Mucosa of descending colon (tissue), 3 donors: ENCODE data around the gene ADAM22. TPM values are rescaled to one million over a fixed set of nuclear protein-coding genes. Genes with fewer than 3 reads are reported as not detected.
A peak's percentile ranks its signal among the peaks of the same experiment; 100 is the strongest.

Experiments
- ATAC-seq: fragments of 200-7000 bp; cut with Tn5 transposase; one replicate; pipeline ENCODE4 v1.9.1; 2020; ENCODE audit warnings: mild to moderate bottlenecking, moderate library complexity
- DNase-seq, 3 donors: peaks; one replicate each; pipeline ENCODE4 v3.0.0-alpha.2; 2020
- H3K36me3 ChIP-seq: fragments of 200-600 bp; one replicate; pipeline ENCODE4 v1.8.0; 2021; ENCODE audit warnings: low read depth, mild to moderate bottlenecking
- H3K4me1 ChIP-seq: fragments of 200-600 bp; one replicate; pipeline ENCODE4 v1.8.0; 2021; ENCODE audit warnings: low read depth, mild to moderate bottlenecking
- H3K4me3 ChIP-seq: fragments of 200-600 bp; one replicate; pipeline ENCODE4 v1.8.0; 2021; ENCODE audit warnings: mild to moderate bottlenecking
- H3K9me3 ChIP-seq: fragments of 200-600 bp; one replicate; pipeline ENCODE4 v1.8.0; 2021; ENCODE audit warnings: mild to moderate bottlenecking
- intact Hi-C, 2 donors: fragments of 100-400 bp; cut with DNase I in 1 of 2; cut with micrococcal nuclease in 1 of 2; formaldehyde crosslinking; loops; one replicate each; pipeline versions ENCODE4 v1.11.0 to v1.11.1; 2022; cut with DNase I, micrococcal nuclease
- total RNA-seq, 3 donors: library from RNA; stranded (reverse); fragmentation: NEBNext Ultra II Directional in 2 of 3; extraction: Animal tissue kit (Norgen Biotek cat#: 25700) in 2 of 3; gene quantifications; one replicate each; pipeline versions ENCODE4 v1.2.1 to v1.2.4, GENCODE V29; 2021 to 2023
- TF ChIP-seq, protein P1 (sequence below): fragments of 200-600 bp; IDR thresholded peaks from one replicate; pipeline ENCODE4 v1.8.0; 2022; ENCODE audit warnings: antibody characterized with exemption, mild to moderate bottlenecking
- donor health status: DM: no; HTN: no; CAD: no; lungs with moderate emphysema.
- donor health status: DM: no; HTN: no; CAD: no.
- donor health status: DM: no; HTN: yes; CAD: no.

The ADAM22 gene
- total RNA-seq, 3 donors from 2014 or later = 1.8 to 4.6 (median 3.7) TPM

DNA sequence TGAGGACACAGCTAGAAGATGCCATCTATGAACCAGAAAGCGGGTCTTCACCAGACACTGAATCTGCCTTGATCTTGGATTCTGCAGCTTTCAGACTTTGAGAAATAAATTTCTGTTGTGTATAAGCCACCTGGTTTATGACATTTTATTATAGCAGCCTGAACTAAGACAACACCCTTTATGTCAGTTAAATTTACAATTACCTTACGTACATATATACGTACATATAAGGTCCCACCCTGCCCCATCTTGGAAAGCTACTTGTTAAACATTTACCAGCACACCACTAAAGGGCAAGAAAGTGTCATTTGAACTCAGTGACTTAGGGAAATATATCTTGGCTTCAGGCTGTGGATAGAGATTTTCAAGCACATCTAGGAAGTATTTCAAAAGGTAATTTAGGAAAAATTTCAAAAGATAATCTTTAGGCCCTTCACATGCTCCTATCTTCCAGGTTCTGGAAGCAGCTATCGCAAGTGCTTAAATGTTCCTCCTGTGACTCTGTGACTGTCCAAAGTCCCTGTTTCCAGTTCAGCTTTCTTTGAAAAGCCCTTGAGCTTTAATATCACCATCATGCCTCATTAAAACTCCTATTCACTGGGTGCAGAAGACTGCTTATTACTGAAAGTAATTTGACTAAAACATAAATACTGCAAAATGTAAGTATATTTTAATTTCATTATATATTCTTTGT lies 295.4 kb downstream of the ADAM22 start:
- TF ChIP-seq, protein P1, sequence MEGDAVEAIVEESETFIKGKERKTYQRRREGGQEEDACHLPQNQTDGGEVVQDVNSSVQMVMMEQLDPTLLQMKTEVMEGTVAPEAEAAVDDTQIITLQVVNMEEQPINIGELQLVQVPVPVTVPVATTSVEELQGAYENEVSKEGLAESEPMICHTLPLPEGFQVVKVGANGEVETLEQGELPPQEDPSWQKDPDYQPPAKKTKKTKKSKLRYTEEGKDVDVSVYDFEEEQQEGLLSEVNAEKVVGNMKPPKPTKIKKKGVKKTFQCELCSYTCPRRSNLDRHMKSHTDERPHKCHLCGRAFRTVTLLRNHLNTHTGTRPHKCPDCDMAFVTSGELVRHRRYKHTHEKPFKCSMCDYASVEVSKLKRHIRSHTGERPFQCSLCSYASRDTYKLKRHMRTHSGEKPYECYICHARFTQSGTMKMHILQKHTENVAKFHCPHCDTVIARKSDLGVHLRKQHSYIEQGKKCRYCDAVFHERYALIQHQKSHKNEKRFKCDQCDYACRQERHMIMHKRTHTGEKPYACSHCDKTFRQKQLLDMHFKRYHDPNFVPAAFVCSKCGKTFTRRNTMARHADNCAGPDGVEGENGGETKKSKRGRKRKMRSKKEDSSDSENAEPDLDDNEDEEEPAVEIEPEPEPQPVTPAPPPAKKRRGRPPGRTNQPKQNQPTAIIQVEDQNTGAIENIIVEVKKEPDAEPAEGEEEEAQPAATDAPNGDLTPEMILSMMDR = no peak

DNA sequence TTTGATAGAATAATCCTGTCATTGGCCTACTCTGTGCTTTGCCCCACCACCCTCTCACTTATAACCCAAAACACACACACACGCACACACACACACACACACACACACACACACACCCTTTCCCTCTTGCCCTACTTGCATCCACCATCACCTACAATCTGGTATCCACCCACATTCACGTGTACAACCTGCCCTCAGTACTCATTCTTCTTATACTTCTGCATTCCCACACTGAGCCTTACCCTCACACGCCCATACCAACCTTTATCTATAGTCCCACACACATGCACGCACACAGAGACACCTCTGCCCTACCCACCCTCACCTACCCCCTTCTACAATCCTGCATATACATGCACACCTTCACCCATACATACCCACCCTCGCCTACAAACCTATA lies 296.6 kb downstream of the ADAM22 start:
- intact Hi-C loops = no loop called here
- Histone ChIP-seq H3K9me3 (no peaks in the 10 kb centered on the region), H3K36me3 (no peaks in the 10 kb centered on the region), H3K4me3 (no peak overlapping the region), H3K4me1 (peaks cover 7% of the 10 kb centered on the region)
- TF ChIP-seq, protein P1 = no peak
- DNase-seq = peak in 2 of 3 donors; percentile 41 to 64
- ATAC-seq = peak; percentile 60

More for the DNA sequence above, 295.4 kb downstream of the ADAM22 start:
- Histone ChIP-seq H3K4me3 (no peak overlapping the region), H3K4me1 (peaks cover 7% of the 10 kb centered on the region), H3K36me3 (no peaks in the 10 kb centered on the region), H3K9me3 (no peaks in the 10 kb centered on the region)
- ATAC-seq = peak; percentile 75
- intact Hi-C loops = no loop called here
- DNase-seq = peak in 1 of 3 donors; percentile 83

DNA sequence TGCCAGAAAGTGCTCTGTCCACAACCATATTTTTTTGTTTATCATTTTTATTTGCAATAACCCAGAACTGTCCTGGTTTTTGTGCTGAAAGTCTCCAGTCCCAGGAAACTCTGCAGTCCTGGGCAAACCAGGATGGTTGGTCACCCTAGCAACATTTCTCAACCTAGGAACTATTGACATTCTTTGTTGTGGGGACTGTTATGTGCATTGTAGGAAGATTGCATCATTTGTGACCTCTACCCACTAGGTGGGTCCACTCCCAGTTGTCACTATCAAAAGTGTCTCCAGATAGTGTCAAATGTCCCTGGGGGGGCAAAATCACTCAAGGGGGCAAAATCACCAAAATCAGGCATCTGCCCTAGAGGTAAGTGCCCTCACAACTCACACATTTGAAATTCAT lies 299.8 kb downstream of the ADAM22 start:
- ATAC-seq (no peak), DNase-seq (no peak)
- Histone ChIP-seq H3K4me1 (no peaks in the 10 kb centered on the region), H3K9me3 (no peaks in the 10 kb centered on the region), H3K36me3 (no peaks in the 10 kb centered on the region), H3K4me3 (no peak overlapping the region)
- TF ChIP-seq, protein P1 = no peak
- intact Hi-C loops = no loop called here

DNA sequence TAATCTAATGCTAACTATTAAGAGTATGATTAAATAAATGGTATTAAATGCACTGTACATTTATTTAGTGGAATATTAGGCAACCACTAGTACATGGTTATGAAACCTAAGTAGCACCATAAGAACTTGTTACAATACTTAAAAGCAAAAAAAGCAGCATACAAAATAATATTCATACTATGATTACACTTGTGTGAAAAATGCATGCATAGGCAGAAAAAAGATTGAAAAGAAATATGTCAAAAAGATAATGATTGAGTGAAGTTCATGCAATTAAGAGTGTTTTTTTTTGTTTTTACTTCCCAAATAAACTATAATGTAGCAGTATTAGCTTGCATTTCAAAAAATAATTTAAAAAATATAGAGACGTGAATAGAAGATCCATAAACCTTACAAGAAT lies 305.8 kb downstream of the ADAM22 start:
- ATAC-seq (no peak), DNase-seq (no peak)
- no peaks in the 10 kb centered on the region for H3K9me3 ChIP-seq
- H3K36me3 ChIP-seq = no peaks in the 10 kb centered on the region
- H3K4me1 ChIP-seq = no peaks in the 10 kb centered on the region
- intact Hi-C loops = no loop called here
- H3K4me3 ChIP-seq = no peak overlapping the region
- TF ChIP-seq, protein P1 = no peak

DNA sequence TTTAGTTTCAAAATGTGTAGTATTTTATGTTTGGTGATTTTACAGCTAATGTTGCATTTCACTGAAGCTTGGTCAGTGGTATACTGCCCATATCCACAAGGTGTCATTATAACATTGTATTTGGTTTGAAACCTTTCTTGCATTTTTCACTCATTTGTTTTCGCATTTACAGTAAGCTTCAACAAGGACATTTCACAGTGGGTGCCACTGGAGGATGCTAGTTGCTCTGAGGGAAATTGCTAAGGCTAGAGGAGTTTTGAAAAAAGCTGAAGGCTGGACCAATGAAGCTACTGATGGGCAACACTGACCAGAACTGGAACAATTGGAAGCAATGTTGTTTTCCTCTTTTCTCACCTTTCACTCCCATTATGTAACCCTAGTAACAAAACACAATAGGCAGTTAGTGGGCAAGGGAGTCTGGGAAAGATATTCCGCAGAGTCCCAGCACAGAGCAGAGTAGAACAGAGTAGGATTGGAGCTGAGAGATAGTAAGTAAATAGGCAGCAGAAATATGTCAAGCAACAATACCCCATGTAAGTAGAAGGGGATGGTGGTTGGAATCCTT lies 309.4 kb downstream of the ADAM22 start:
- no peak for DNase-seq
- TF ChIP-seq, protein P1 = no peak
- Histone ChIP-seq H3K4me1 (no peaks in the 10 kb centered on the region), H3K9me3 (no peaks in the 10 kb centered on the region), H3K4me3 (no peak overlapping the region), H3K36me3 (no peaks in the 10 kb centered on the region)
- peak; percentile 85 for ATAC-seq
- intact Hi-C loops = no loop called here
